ENCODE measurements around the gene CABLES1.

DNA sequence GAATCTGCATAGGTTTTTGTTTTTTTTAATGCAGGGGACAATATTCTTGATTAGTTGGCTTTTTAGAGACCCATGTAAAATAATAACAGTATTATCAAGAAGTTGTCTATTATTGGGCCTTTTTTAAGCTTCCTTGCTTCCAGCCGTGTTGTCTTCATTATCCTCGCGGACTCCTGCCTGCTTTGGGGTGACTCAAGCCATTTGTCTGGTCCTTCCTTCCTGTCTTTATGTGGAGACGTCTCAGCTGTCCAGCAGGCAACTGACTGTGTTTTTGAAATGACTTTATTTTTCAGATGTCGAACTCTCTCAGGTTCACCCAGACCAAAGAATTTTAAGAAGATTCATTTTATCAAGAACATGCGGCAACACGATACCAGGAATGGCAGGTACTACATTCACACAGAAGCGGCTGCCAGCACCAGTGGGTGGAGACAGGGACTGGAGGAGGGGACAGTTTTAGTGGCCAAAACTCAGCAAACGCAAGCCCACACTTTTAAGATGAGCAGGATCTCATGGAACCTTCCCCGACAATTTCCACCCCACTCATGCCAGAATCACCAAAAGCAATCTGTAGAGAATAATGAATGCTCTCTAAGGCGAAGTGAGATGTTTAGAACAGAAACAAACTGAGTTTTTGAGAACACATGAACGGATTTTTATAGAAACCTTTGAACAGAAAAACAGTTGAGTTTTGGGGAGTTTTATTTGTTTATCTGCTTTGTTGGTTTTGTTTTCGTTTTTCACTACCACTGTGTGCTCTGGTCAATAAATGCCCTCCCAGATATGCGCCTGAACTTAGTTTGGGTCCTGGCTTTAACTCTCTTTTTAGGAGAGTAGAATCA lies 59.1 kb downstream of the CABLES1 start:
- TF ChIP-seq EZH2 (IDR thresholded peaks at IDR 0.05; ENCODE audit: borderline replicate concordance, low read depth, low read length, severe bottlenecking) = no peak
- TF ChIP-seq, protein P1, sequence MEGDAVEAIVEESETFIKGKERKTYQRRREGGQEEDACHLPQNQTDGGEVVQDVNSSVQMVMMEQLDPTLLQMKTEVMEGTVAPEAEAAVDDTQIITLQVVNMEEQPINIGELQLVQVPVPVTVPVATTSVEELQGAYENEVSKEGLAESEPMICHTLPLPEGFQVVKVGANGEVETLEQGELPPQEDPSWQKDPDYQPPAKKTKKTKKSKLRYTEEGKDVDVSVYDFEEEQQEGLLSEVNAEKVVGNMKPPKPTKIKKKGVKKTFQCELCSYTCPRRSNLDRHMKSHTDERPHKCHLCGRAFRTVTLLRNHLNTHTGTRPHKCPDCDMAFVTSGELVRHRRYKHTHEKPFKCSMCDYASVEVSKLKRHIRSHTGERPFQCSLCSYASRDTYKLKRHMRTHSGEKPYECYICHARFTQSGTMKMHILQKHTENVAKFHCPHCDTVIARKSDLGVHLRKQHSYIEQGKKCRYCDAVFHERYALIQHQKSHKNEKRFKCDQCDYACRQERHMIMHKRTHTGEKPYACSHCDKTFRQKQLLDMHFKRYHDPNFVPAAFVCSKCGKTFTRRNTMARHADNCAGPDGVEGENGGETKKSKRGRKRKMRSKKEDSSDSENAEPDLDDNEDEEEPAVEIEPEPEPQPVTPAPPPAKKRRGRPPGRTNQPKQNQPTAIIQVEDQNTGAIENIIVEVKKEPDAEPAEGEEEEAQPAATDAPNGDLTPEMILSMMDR (IDR thresholded peaks at IDR 0.05; ENCODE audit: borderline replicate concordance, extremely low read depth, low read length, poor library complexity, severe bottlenecking) = no peak
